HCT116 (cell line): ENCODE results near the gene OR7G2. TPM values are rescaled to one million over a fixed set of nuclear protein-coding genes. Genes with fewer than 3 reads are reported as not detected.

Experiments
- CBX3 ChIP-seq: IDR thresholded peaks from 2 replicates; pipeline ENCODE4 v1.6.1; 2012; ENCODE audit warnings: low read depth
- CTCF ChIP-seq, 3 experiments: fragments of 200-600 bp in 1 of 3; sonication (generic) in 1 of 3; IDR thresholded peaks in 2 of 3; conservative IDR thresholded peaks in 1 of 3; 2 replicates each; pipeline ENCODE4 v1.5.1; 2012 to 2017; ENCODE audit warnings: low read depth in 2 of 3, low read length in 2 of 3, antibody characterized with exemption in 1 of 3, borderline replicate concordance in 1 of 3, control low read depth in 1 of 3, mild to moderate bottlenecking in 1 of 3, mixed read lengths in 1 of 3, mixed run types in 1 of 3, moderate library complexity in 1 of 3; ENCODE audit not compliant: insufficient read depth in 1 of 3
- JUND ChIP-seq: IDR thresholded peaks from 2 replicates; pipeline ENCODE4 v1.6.1; 2012
- POLR2A ChIP-seq: IDR thresholded peaks from 2 replicates; pipeline ENCODE4 v1.7.0; 2011; ENCODE audit warnings: borderline replicate concordance; ENCODE audit not compliant: insufficient read depth, insufficient read length; ENCODE audit errors: extremely low read depth
- RAD21 ChIP-seq: IDR thresholded peaks from 2 replicates; pipeline ENCODE4 v1.6.1; 2012; ENCODE audit warnings: low read depth, mild to moderate bottlenecking
- REST ChIP-seq: IDR thresholded peaks from 2 replicates; pipeline ENCODE4 v1.6.1; 2012; ENCODE audit warnings: low read depth
- SRF ChIP-seq: IDR thresholded peaks from 2 replicates; pipeline ENCODE4 v1.6.1; 2012; ENCODE audit warnings: low read depth
- ZFX ChIP-seq: fragments of 450-650 bp; IDR thresholded peaks from 2 replicates; pipeline ENCODE4 v1.6.1; 2017
- total RNA-seq: library from RNA; stranded (reverse); gene quantifications from one replicate; pipeline ENCODE4 v1.2.1, GENCODE V29; 2021; ENCODE audit not compliant: unreplicated experiment
- TF ChIP-seq, protein P1 (sequence below): IDR thresholded peaks from 2 replicates; pipeline ENCODE4 v1.6.1; 2012

OR7G2 gene
- total RNA-seq, 1 experiment from 2014 or later = not detected

- TF ChIP-seq REST (no peak), JUND (no peak), CTCF (IDR thresholded peaks at IDR 0.05 in 2 of 3, conservative IDR thresholded peaks at IDR 0.05 in 1 of 3; ENCODE audit: borderline replicate concordance in 1 of 3, insufficient read depth in 1 of 3, low read depth in 2 of 3, low read length in 2 of 3) (no peak), SRF (no peak; the same call in 1 of the 2 replicates), POLR2A (peak; percentile 64), CBX3 (peak; percentile 52), RAD21 (no peak), ZFX (peak; percentile 58)
- TF ChIP-seq, protein P1, sequence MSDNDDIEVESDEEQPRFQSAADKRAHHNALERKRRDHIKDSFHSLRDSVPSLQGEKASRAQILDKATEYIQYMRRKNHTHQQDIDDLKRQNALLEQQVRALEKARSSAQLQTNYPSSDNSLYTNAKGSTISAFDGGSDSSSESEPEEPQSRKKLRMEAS = peak; percentile 87
- TF ChIP-seq, all 23 proteins: peak for 12
These were observed 33.0 kb upstream of the OR7G2 start, which contains the start of gene ZNF317 (continued) for GRCh38 chr19:9140159-9140874.
